ENCODE measurements around the gene MED23.

GRCh38 chr6:131644921-131645320 is 16.9 kb upstream of the MED23 start:
- TF ChIP-seq CTCF (IDR thresholded peaks at IDR 0.05; ENCODE audit: low read depth, low read length) (no peak), POLR2A (IDR thresholded peaks at IDR 0.05; ENCODE audit: extremely low read depth, insufficient read length) (no peak)
